ENCODE results near the gene THUMPD2. TPM values are rescaled to one million over a fixed set of nuclear protein-coding genes. Genes with fewer than 3 reads are reported as not detected.
A peak's percentile ranks its signal among the peaks of the same experiment; 100 is the strongest.

THUMPD2 gene
- total RNA-seq, 1 donor from 2014 or later = 10.3 TPM

DNA sequence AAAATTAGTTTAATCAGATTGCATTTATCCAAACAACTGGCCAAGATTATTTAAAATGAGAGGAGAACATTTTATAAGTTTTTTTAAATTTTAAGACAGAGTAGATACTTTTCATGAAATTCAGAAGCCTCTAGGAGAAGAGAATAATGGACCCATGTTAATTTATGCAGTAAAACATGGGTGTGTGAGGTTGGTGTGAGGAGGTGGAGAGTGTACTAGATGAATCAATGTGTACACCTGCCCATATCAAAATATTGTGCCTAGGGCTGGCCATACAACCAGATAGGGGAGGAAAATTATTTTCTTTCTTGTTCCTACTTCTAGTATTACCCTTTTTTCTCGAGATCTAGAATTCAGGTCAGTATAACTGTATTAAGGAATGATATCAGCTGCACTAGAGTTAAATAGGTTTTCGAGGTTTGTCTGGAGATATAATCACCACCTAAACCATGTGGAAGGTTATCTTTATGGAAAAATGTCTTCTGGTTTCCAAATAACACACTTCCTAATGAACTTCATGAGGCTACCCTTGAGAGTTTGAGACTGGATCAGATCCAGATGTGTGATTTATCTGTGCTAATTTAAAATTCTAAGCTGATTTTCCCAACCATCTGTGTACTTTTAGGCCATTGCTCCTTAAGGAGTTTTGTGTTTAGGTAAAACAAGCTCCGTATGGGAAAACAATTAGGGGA lies 75.7 kb downstream of the THUMPD2 start:
- H3K36me3 ChIP-seq = no peaks in the 10 kb centered on the region
- intact Hi-C loops (cut with DNase I) = no loop called here
- TF ChIP-seq POLR2A (IDR thresholded peaks at IDR 0.05) = no peak
- TF ChIP-seq POLR2AphosphoS5 (IDR thresholded peaks at IDR 0.05; ENCODE audit: insufficient read depth in 1 of 2, low read depth in 1 of 2) = no peak
- TF ChIP-seq, protein P1, sequence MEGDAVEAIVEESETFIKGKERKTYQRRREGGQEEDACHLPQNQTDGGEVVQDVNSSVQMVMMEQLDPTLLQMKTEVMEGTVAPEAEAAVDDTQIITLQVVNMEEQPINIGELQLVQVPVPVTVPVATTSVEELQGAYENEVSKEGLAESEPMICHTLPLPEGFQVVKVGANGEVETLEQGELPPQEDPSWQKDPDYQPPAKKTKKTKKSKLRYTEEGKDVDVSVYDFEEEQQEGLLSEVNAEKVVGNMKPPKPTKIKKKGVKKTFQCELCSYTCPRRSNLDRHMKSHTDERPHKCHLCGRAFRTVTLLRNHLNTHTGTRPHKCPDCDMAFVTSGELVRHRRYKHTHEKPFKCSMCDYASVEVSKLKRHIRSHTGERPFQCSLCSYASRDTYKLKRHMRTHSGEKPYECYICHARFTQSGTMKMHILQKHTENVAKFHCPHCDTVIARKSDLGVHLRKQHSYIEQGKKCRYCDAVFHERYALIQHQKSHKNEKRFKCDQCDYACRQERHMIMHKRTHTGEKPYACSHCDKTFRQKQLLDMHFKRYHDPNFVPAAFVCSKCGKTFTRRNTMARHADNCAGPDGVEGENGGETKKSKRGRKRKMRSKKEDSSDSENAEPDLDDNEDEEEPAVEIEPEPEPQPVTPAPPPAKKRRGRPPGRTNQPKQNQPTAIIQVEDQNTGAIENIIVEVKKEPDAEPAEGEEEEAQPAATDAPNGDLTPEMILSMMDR (IDR thresholded peaks at IDR 0.05) = no peak

DNA sequence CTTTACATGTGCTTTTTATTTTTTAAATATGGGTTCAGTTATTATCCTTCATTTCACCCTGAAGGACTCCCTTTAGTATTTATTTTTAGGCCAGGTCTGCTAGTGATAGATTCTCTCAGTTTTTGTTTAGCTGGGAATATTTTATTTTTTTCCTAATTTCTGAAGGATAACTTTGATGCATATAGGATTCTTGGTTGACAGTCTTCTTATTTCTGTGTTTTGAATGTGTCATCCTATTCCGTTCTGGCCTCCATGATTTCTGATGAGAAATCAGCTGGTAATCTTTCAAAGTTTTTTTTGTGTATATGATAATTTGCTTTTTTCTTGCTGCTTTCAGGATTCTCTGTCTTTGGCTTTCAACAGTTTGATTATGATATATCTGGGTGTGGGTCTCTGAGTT lies 77.9 kb downstream of the THUMPD2 start:
- H3K4me1 ChIP-seq = no peaks in the 10 kb centered on the region
- H3K27ac ChIP-seq = no peak overlapping the region
- H3K9me3 ChIP-seq = no peaks in the 10 kb centered on the region
- intact Hi-C loops (cut with DNase I) = no loop called here
- no peaks in the 10 kb centered on the region for H3K27me3 ChIP-seq
- H3K36me3 ChIP-seq = no peaks in the 10 kb centered on the region
- TF ChIP-seq, protein P1 (IDR thresholded peaks at IDR 0.05) = no peak
- no peak for TF ChIP-seq POLR2A (IDR thresholded peaks at IDR 0.05)
- TF ChIP-seq POLR2AphosphoS5 (IDR thresholded peaks at IDR 0.05; ENCODE audit: insufficient read depth in 1 of 2, low read depth in 1 of 2) = no peak
- no peak for DNase-seq (ENCODE audit: extremely low spot score in 2 of 2)
- H3K4me3 ChIP-seq = no peak overlapping the region

More for the DNA sequence above, 75.7 kb downstream of the THUMPD2 start:
- no peak overlapping the region for H3K27ac ChIP-seq
- no peak for DNase-seq (ENCODE audit: extremely low spot score in 2 of 2)
- H3K9me3 ChIP-seq = no peaks in the 10 kb centered on the region
- H3K4me3 ChIP-seq = no peak overlapping the region
- no peaks in the 10 kb centered on the region for H3K27me3 ChIP-seq
- H3K4me1 ChIP-seq = no peaks in the 10 kb centered on the region

- Histone ChIP-seq H3K4me3 (no peak overlapping the region), H3K27me3 (no peaks in the 10 kb centered on the region), H3K4me1 (no peaks in the 10 kb centered on the region), H3K36me3 (no peaks in the 10 kb centered on the region), H3K9me3 (no peaks in the 10 kb centered on the region), H3K27ac (no peak overlapping the region)
- intact Hi-C loops (cut with DNase I) = no loop called here
- no peak for DNase-seq (ENCODE audit: extremely low spot score in 2 of 2)
- TF ChIP-seq POLR2A (IDR thresholded peaks at IDR 0.05) (no peak), POLR2AphosphoS5 (IDR thresholded peaks at IDR 0.05; ENCODE audit: insufficient read depth in 1 of 2, low read depth in 1 of 2) (no peak)
- TF ChIP-seq, protein P1 (IDR thresholded peaks at IDR 0.05) = no peak
Measured at GRCh38 chr2:39697454-39697853, 81.6 kb downstream of the THUMPD2 start.

DNA sequence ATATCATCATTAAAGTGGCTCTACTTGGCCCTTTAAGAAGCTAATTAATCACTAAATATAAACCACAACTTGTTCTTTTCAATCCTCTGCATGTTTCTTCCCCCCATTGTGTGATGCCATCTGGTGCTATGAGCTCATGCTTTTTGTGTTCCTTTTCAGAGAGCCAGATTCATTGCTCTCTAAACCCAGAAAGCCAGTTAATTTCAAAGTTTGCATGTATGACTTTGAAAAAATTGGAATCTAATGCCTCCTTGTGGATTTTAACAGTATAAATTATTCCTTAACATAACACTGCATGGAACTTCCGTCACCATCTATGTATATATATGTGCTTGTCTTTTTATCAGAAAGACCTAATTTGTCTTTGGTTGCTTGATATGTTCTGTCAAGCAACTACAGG lies 82.2 kb downstream of the THUMPD2 start:
- Histone ChIP-seq H3K9me3 (no peaks in the 10 kb centered on the region), H3K4me3 (no peak overlapping the region), H3K27me3 (no peaks in the 10 kb centered on the region), H3K36me3 (no peaks in the 10 kb centered on the region), H3K4me1 (no peaks in the 10 kb centered on the region), H3K27ac (no peak overlapping the region)
- DNase-seq (ENCODE audit: extremely low spot score in 2 of 2) = no peak
- intact Hi-C loops (cut with DNase I) = no loop called here
- TF ChIP-seq POLR2A (IDR thresholded peaks at IDR 0.05) (no peak), POLR2AphosphoS5 (IDR thresholded peaks at IDR 0.05; ENCODE audit: insufficient read depth in 1 of 2, low read depth in 1 of 2) (no peak)
- TF ChIP-seq, protein P1 (IDR thresholded peaks at IDR 0.05) = peak in 2 of 3 experiments; percentile 2 to 27

DNA sequence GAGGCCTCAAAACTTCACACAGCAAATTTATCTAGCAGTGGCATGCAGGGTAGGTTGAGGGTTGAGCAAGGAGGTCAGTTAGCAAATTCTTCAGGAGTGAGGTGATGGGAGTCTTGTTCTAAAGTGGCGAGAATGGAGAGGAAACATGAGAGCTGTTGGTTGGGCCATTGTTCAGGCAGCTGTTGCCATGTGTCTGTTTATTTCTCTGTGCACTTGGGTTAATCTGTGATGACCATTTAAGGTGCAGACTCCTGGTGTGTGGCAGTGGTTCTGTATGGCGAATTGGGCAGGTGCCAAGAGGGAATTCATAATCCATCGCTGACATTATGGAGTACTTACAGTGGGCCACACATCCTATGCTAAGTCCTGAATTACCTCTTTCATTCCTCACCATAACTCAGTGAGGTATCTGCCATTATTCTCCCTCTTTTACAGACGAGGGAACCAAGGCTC lies 82.9 kb downstream of the THUMPD2 start:
- Histone ChIP-seq H3K9me3 (no peaks in the 10 kb centered on the region), H3K4me3 (no peak overlapping the region), H3K27me3 (no peaks in the 10 kb centered on the region), H3K27ac (no peak overlapping the region), H3K4me1 (no peaks in the 10 kb centered on the region), H3K36me3 (no peaks in the 10 kb centered on the region)
- intact Hi-C loops (cut with DNase I) = no loop called here
- no peak for DNase-seq (ENCODE audit: extremely low spot score in 2 of 2)
- TF ChIP-seq, protein P1 (IDR thresholded peaks at IDR 0.05) = no peak
- TF ChIP-seq POLR2A (IDR thresholded peaks at IDR 0.05) (no peak), POLR2AphosphoS5 (IDR thresholded peaks at IDR 0.05; ENCODE audit: insufficient read depth in 1 of 2, low read depth in 1 of 2) (no peak)
